Activated CD4-positive, CD25-positive, alpha-beta regulatory T cell treated with anti-CD3 and anti-CD28 coated beads, Interleukin-2, amount 50 U/mL, for 24 hours (primary cell): ENCODE measurements around the gene ZFAND5.

ENCODE experiments used
- ATAC-seq, 2 donors: fragments of 150-1000 bp; cut with Tn5 transposase; one replicate each; pipeline ENCODE4 v1.10.0; 2021; ENCODE audit warnings: mild to moderate bottlenecking in 1 of 2, moderate library complexity in 1 of 2

ZFAND5 gene

GRCh38 chr9:72322259-72322658, 42.7 kb downstream of the ZFAND5 start:
- no peak for ATAC-seq

GRCh38 chr9:72315510-72316311, 49.3 kb downstream of the ZFAND5 start:
- ATAC-seq: no peak

- no peak for ATAC-seq
Measured at GRCh38 chr9:72315089-72315509, 49.9 kb downstream of the ZFAND5 start.

- no peak for ATAC-seq
Measured at GRCh38 chr9:72313507-72313906, 51.5 kb downstream of the ZFAND5 start.

GRCh38 chr9:72312386-72312987, 52.5 kb downstream of the ZFAND5 start:
- no peak for ATAC-seq

GRCh38 chr9:72309364-72310133, 55.5 kb downstream of the ZFAND5 start:
- no peak for ATAC-seq

GRCh38 chr9:72306761-72307160, 58.2 kb downstream of the ZFAND5 start:
- ATAC-seq: no peak

- ATAC-seq: no peak
Measured at GRCh38 chr9:72305707-72306106, 59.3 kb downstream of the ZFAND5 start.

GRCh38 chr9:72305102-72305546, 59.9 kb downstream of the ZFAND5 start:
- peak; percentile 45 to 57 for ATAC-seq

GRCh38 chr9:72304538-72304937, 60.5 kb downstream of the ZFAND5 start:
- ATAC-seq: no peak
